Left kidney (tissue), 2 donors: ENCODE data around the gene CAMK2D. TPM values are rescaled to one million over a fixed set of nuclear protein-coding genes. Genes with fewer than 3 reads are reported as not detected.

Experiments
- DNase-seq: peaks from one replicate; pipeline ENCODE4 v3.0.0-alpha.2; 2013
- polyA plus RNA-seq: library from polyadenylated mRNA; unstranded; fragments of 120-200 nt; gene quantifications from one replicate; pipeline ENCODE4 v1.2.1, GENCODE V29; 2013; ENCODE audit not compliant: insufficient read length

CAMK2D gene
- polyA plus RNA-seq, 1 donor, result 89.0 TPM

- DNase-seq, result no peak
Measured at GRCh38 chr4:113607147-113607720, 154.3 kb downstream of the CAMK2D start.

- DNase-seq, result no peak
Measured at GRCh38 chr4:113604955-113605354, 156.6 kb downstream of the CAMK2D start.

- no peak for DNase-seq
Measured at GRCh38 chr4:113603911-113604310, 157.6 kb downstream of the CAMK2D start.

DNA sequence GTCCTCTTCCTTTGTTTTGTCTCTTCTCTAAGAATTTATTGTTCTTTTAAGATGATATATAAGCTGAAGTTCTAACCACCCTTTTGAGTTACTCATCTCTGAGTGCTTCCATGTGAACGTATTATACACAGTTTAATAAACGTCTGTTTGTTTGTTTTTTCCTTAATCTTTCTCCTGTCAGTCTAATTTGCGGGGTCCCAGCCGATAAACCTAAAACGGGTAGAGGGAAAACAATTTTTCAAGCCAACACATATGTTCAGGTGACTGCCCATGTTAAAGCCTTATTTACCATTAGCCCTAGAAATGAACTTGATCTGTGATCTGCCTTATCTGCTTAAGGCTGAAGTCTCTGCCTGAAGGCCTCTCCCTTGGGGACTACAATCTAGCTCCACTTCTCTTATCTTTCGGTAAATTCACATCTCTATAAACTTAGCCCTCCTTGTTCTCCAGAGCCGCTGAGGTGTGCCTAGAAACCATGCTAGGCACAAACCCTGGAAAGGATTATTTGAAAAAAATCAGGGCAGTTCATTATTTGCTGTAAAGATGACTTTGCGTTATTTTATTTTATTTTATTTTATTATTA is 158.8 kb downstream of the CAMK2D start:
- no peak for DNase-seq

GRCh38 chr4:113601636-113602035 is 159.9 kb downstream of the CAMK2D start:
- no peak for DNase-seq

DNA sequence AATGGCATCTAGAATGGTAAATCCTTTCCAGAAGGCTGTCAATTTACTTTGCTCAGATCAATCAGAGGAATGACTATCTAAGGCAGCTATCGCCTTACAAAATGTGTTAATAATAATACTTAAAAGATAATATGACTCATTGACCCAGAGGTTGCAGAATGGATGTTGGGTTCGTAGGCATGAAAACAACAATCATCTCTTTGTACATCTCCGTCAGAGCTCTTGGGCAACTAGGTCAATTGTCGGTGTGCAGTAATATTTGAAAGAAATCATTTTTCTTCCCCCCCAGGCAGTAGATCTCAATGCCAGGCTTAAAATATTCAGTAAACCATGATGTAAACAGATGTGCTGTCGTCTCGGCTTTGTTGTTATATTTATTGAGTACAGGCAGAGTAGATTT is 165.1 kb downstream of the CAMK2D start:
- no peak for DNase-seq

GRCh38 chr4:113594231-113594556 is 167.3 kb downstream of the CAMK2D start:
- DNase-seq, result no peak

DNA sequence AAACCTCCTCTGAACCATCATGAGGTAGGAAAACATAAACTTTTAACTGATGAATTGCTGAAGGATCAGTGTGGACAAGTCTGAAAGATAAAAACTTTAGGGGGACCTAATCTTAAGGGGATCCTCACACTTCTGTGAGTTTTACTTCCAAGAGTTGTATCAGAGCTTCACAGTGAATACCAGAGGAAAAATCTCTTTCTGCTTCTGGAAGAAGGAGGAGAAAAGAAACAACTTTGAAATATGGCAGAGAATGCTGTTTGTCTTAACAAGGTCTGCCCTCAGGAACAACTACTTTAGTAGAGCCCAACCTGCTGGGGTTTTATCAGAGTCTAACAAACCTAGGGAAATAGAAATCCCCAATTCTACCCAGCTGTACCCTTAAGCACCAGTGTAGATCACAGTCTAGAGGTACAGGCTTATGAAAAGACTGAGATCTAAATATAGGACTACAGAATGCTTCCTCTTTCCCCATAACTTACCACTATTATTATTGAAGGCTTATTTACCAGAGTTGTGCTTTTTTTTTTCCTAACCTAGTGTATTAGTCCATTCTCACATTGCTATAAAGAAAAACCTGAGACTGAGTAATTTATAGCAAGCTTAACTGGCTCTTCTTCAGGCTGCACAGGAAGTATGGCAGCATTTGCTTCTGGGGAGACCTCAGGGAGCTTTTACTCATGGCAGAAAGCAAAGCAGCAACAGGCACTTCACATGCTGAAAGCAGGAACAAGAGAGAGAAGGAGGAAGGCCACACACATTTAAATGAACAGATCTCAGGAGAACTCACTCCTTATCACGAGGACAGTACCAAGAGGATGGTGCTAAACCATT is 167.9 kb downstream of the CAMK2D start:
- no peak for DNase-seq

DNA sequence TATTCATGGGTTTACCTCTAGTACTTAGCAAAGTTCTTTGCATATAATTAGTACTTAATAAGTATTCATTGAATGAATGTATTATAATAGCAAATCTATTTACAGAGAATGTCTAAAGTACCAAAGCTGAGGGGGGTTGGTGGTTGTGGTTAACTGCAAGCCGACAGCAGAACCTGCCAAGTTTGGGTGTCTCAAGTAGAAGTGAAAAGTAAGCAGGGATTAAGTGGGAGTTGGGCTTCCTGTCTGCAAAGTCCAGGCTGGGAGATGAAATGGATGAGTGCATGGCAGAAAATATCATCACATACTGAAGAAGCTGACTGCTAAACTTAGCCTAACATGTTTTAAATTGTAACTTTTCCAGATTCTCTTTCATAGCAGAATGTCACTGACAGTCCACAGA is 169.6 kb downstream of the CAMK2D start:
- no peak for DNase-seq

GRCh38 chr4:113588895-113589668 is 172.5 kb downstream of the CAMK2D start:
- DNase-seq, result no peak

DNA sequence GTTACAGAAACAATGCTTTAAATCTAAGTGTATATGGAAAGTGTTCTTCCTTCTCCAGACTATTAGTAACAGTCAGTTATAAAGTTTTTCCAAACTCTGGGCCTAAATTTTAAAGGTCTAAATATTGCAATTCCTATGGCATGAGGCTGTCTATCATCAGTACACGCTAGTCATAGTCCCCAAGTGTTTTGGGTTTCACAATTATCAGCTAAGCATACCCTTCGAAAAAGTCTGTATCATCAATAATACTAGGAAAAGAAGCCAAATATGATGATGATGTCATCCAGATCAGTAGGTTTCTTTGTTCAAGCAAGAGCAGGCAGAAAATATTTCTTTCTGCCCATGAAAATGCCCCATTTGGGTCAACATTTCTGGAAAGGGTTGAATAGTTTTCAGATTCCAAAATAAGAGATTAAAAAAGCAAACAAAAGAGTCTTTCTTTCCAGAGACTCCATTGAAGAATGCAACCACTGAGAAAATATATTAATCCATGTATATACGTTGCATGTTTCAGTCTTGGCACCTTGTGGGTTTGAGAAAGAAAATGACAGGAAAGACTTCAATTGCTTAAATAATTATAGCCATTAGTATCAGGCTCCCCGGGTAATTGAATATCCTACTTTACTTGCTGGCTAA is 173.8 kb downstream of the CAMK2D start:
- no peak for DNase-seq

DNA sequence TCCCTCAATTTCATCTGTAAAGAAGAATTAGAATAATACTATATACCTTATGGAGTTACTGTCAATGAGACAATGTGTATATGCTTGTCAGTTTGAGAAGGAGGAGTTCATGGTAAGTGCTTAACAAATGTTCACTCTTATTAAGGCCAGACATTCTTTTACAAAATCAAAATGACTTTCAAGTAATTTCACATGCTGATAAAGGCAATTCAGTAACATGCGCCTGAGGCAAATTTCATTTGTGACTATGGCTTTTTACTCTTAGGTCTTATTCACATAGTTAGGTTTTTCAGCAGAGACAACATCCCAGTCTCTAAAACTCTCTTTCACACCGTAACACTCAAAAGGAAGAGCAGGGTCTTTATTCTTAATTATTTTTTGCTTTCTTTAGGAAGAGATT is 174.4 kb downstream of the CAMK2D start:
- no peak for DNase-seq

GRCh38 chr4:113586072-113586471 is 175.5 kb downstream of the CAMK2D start:
- DNase-seq, result no peak

DNA sequence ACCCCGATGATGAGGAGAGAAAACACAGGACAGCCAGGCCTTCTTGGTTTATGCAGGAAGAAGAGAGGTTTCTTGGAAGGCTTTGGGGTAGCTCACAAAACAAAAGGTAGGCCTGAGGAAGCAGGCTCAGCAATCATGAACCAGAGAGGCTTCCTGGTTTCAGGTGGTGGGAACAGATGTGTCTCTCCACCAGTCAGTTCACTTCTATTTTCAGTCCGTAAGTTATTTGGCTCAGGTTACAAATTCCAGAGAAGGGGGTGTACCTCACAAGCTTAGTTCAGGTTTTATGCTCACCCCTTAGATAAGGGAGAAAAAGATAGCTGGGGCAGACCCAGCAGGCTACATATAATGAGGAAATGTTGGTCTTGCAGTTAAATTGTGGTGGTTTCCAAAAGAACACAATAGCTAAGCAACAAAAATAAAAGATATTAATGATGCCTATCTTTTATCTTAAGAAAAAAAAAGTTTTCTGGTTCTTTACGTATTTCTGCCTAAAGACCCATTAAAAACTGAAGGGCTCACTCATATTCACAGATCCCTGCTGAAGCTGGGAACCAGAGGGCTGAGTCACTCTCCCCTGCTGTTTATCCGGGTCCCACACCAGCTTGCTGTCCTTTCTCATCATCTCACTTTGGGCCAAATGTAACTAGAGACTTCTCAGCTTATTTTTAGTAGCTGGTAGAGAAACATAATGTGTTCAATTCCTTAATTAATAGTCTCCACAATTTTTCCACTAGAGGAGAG is 177.0 kb downstream of the CAMK2D start:
- no peak for DNase-seq

DNA sequence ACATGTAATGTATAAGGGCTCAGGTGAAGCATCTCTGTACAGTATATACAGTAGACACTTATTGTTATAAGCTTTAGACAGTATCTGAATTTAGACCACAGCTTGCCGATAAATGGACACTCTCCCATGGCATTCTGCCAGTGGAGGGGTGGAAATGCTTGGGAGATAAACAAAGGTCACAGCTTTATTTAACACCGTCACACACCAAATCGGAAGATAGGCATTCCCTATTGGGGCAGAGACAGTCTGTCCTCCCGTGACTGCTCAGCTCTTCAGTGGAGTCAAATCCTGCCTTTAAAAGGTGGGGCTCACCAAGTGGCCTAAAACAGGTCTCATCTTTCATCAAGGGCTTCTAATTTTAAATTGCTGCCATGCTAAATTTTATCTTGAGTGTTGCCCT is 178.8 kb downstream of the CAMK2D start:
- DNase-seq, result no peak

DNA sequence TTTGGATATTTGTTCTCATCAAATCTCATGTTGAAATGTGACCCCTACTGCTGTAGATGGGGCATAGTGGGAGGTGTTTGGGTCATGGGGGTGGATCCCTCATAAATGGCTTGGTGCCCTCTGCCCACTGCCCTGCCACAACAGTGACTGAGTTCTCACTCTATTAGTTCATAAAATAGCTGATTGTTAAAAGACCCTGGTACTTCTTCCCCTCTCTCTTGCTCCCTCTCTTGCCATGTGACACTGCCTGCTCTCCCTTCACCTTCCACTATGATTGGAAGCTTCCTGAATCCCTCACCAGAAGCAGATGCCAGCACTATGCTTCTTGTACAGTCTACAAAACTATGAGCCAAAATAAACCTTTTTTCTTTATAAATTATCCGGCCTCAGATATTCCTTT is 182.2 kb downstream of the CAMK2D start:
- no peak for DNase-seq

GRCh38 chr4:113576947-113577678 is 184.4 kb downstream of the CAMK2D start:
- no peak for DNase-seq

- DNase-seq, result no peak
Measured at GRCh38 chr4:113575401-113575800, 186.1 kb downstream of the CAMK2D start.

GRCh38 chr4:113574636-113575103 is 186.9 kb downstream of the CAMK2D start:
- DNase-seq, result peak; percentile 48

DNA sequence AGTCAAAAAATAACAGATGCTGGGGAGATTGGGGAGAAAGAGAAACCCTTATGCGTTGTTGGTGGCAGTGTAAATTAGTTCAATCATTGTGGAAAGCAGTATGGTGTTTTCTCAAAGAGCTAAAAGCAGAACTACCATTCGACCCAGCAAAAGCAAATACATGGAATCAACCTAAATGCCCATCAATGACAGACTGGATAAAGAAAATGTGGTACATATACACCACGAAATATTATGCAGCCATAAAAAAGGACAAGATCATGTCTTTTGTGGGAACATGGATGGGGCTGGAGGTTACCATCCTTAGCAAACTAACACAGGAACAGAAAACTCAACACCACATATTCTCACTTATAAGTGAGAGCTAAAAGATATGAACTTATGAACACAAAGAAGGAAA is 188.9 kb downstream of the CAMK2D start:
- DNase-seq, result no peak
